ENCODE results near the gene HUS1. TPM values are rescaled to one million over a fixed set of nuclear protein-coding genes. Genes with fewer than 3 reads are reported as not detected.
A peak's percentile ranks its signal among the peaks of the same experiment; 100 is the strongest.

HUS1 gene
- polyA plus RNA-seq, 2 of the 4 experiments (the other 2 are of a cell fraction): 18.0 to 39.8 TPM

DNA sequence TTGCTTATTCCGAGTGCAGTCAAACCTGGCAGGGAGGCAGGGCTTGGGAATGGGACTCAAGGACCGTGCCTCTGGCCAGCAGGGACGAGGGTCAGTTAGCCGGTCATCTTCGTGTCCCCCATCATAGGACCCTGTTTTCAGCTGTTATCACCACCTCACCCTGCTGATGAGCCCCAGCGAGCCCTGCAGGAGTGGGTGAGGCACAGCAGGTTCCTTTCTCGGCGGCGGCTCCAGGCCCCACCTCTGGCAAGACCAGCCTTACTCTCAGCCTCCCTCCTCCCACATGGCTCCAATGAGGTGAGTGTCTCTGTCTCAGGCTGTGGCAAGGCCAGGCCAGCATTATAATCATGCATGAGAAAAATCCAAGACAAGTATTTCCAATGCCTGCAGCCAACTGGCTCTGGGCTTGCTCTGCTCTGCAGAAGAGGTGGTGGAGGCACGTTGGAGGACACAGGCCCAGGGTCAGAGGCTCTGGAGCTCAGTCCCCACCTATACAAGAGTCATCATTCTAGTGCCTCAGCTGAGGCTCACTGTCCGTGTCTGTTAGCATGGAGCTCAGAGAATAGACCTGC lies 46.9 kb downstream of the HUS1 start:
- 84% methylated on average over 7 of the region's 11 CpGs for WGBS (ENCODE audit: missing lambda C conversion rate)
- ATAC-seq (no peak; a peak in 1 of 6 replicates), FAIRE-seq (no peak), DNase-seq (ENCODE audit: low read depth in 1 of 2, low spot score in 1 of 2) (no peak)
- TF ChIP-seq SREBF2 (IDR thresholded peaks at IDR 0.05): no peak
- no peak for TF ChIP-seq RNF2 (IDR thresholded peaks at IDR 0.05; ENCODE audit: borderline replicate concordance, low read depth)
- TF ChIP-seq NPAS2 (CRISPR knock-in tag; IDR thresholded peaks at IDR 0.05; ENCODE audit: borderline replicate concordance): no peak
- TF ChIP-seq EHMT2 (IDR thresholded peaks at IDR 0.05; ENCODE audit: low read depth): no peak
- H3K4me3 ChIP-seq: no peak overlapping the region
- no peak overlapping the region for H3K27ac ChIP-seq
- no peak overlapping the region for H3K4me2 ChIP-seq
- POLR2A ChIA-PET: no interaction called here
- CTCF ChIA-PET: interaction anchor here (2.2 to 9.9 kb wide), 2 partner anchors 12 to 222 kb away, joined by 7 to 66 read pairs; no protein-coding TSS in a partner anchor
- no peaks in the 10 kb centered on the region for H3K9me3 ChIP-seq
- no peaks in the 10 kb centered on the region for H3K4me1 ChIP-seq

DNA sequence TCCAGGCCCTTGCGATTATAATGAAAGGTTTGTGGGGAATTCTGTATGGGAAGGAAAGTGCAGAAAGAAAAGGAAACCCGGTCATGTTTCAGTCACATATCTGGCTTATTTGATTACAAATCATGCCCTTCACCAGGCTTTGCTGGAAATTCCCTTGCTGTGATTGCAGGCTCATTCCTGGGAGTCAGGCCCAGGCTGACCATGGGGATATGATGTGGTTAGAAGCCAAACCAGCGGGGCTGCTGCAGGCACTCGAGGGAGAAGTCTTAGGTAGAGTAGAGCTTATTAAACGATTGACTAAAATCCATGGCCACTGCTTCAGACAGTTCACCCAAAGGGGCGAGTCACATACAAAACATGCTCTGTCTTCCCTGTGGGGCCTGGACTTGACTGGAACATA lies 47.4 kb downstream of the HUS1 start:
- ATAC-seq (peak in 1 of 2 experiments; percentile 30; a peak in 2 of 6 replicates), FAIRE-seq (no peak), DNase-seq (ENCODE audit: low read depth in 1 of 2, low spot score in 1 of 2) (no peak)
- Histone ChIP-seq H3K9me3 (no peaks in the 10 kb centered on the region), H3K27ac (no peak overlapping the region), H3K4me2 (no peak overlapping the region), H3K4me1 (no peaks in the 10 kb centered on the region), H3K4me3 (no peak overlapping the region)
- TF ChIP-seq RARB (CRISPR knock-in tag; IDR thresholded peaks at IDR 0.05) (no peak), FOXS1 (CRISPR knock-in tag; IDR thresholded peaks at IDR 0.05) (no peak), SMC3 (IDR thresholded peaks at IDR 0.05) (no peak), RCOR1 (IDR thresholded peaks at IDR 0.05; ENCODE audit: low read depth, low read length) (no peak), MAFK (IDR thresholded peaks at IDR 0.05; ENCODE audit: partially characterized antibody) (no peak), NPAS2 (CRISPR knock-in tag; IDR thresholded peaks at IDR 0.05; ENCODE audit: borderline replicate concordance) (no peak), NR3C1 (IDR thresholded peaks at IDR 0.05) (no peak), JUNB (IDR thresholded peaks at IDR 0.05) (no peak), PHF8 (IDR thresholded peaks at IDR 0.05; ENCODE audit: borderline replicate concordance, low read depth) (no peak), NFE2L2 (conservative IDR thresholded peaks at IDR 0.05; ENCODE audit: low read length) (no peak), FOSL2 (IDR thresholded peaks at IDR 0.05) (no peak), FOSL2 (CRISPR knock-in tag; IDR thresholded peaks at IDR 0.05) (no peak), MYC (IDR thresholded peaks at IDR 0.05; ENCODE audit: borderline replicate concordance, low read length) (no peak), TFCP2L1 (CRISPR knock-in tag; IDR thresholded peaks at IDR 0.05) (no peak), CHD2 (IDR thresholded peaks at IDR 0.05; ENCODE audit: low read length, partially characterized antibody) (no peak), HOXB13 (CRISPR knock-in tag; IDR thresholded peaks at IDR 0.05; ENCODE audit: low read depth) (no peak), HEYL (CRISPR knock-in tag; IDR thresholded peaks at IDR 0.05) (no peak)
- TF ChIP-seq, protein P1, sequence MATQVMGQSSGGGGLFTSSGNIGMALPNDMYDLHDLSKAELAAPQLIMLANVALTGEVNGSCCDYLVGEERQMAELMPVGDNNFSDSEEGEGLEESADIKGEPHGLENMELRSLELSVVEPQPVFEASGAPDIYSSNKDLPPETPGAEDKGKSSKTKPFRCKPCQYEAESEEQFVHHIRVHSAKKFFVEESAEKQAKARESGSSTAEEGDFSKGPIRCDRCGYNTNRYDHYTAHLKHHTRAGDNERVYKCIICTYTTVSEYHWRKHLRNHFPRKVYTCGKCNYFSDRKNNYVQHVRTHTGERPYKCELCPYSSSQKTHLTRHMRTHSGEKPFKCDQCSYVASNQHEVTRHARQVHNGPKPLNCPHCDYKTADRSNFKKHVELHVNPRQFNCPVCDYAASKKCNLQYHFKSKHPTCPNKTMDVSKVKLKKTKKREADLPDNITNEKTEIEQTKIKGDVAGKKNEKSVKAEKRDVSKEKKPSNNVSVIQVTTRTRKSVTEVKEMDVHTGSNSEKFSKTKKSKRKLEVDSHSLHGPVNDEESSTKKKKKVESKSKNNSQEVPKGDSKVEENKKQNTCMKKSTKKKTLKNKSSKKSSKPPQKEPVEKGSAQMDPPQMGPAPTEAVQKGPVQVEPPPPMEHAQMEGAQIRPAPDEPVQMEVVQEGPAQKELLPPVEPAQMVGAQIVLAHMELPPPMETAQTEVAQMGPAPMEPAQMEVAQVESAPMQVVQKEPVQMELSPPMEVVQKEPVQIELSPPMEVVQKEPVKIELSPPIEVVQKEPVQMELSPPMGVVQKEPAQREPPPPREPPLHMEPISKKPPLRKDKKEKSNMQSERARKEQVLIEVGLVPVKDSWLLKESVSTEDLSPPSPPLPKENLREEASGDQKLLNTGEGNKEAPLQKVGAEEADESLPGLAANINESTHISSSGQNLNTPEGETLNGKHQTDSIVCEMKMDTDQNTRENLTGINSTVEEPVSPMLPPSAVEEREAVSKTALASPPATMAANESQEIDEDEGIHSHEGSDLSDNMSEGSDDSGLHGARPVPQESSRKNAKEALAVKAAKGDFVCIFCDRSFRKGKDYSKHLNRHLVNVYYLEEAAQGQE (IDR thresholded peaks at IDR 0.05): no peak
- TF ChIP-seq, protein P2, sequence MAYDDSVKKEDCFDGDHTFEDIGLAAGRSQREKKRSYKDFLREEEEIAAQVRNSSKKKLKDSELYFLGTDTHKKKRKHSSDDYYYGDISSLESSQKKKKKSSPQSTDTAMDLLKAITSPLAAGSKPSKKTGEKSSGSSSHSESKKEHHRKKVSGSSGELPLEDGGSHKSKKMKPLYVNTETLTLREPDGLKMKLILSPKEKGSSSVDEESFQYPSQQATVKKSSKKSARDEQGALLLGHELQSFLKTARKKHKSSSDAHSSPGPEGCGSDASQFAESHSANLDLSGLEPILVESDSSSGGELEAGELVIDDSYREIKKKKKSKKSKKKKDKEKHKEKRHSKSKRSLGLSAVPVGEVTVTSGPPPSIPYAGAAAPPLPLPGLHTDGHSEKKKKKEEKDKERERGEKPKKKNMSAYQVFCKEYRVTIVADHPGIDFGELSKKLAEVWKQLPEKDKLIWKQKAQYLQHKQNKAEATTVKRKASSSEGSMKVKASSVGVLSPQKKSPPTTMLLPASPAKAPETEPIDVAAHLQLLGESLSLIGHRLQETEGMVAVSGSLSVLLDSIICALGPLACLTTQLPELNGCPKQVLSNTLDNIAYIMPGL (CRISPR knock-in tag; IDR thresholded peaks at IDR 0.05; ENCODE audit: borderline replicate concordance): no peak
- TF ChIP-seq, protein P3, sequence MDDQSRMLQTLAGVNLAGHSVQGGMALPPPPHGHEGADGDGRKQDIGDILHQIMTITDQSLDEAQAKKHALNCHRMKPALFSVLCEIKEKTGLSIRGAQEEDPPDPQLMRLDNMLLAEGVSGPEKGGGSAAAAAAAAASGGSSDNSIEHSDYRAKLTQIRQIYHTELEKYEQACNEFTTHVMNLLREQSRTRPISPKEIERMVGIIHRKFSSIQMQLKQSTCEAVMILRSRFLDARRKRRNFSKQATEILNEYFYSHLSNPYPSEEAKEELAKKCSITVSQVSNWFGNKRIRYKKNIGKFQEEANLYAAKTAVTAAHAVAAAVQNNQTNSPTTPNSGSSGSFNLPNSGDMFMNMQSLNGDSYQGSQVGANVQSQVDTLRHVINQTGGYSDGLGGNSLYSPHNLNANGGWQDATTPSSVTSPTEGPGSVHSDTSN (IDR thresholded peaks at IDR 0.05): no peak
- TF ChIP-seq, protein P4, sequence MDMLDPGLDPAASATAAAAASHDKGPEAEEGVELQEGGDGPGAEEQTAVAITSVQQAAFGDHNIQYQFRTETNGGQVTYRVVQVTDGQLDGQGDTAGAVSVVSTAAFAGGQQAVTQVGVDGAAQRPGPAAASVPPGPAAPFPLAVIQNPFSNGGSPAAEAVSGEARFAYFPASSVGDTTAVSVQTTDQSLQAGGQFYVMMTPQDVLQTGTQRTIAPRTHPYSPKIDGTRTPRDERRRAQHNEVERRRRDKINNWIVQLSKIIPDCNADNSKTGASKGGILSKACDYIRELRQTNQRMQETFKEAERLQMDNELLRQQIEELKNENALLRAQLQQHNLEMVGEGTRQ (IDR thresholded peaks at IDR 0.05): no peak
- 69% methylated on average over 6 of the region's 6 CpGs for WGBS (ENCODE audit: missing lambda C conversion rate)
- ChIA-PET CTCF (interaction anchor here (2.2 to 9.9 kb wide), 2 partner anchors 13 to 223 kb away, joined by 7 to 66 read pairs; no protein-coding TSS in a partner anchor), POLR2A (no interaction called here)

Data from A549 (cell line).